Stimulated activated CD8-positive, alpha-beta memory T cell treated with anti-CD3 and anti-CD28 coated beads, Interleukin-15, amount 100 ng/mL, for 24 hours (primary cell): Measurements from ENCODE around the gene ATP6V1G2.

Experiments
- DNase-seq: peaks from one replicate; pipeline ENCODE4 v3.0.0-alpha.2; 2020; ENCODE audit warnings: low read depth

Gene ATP6V1G2

DNA sequence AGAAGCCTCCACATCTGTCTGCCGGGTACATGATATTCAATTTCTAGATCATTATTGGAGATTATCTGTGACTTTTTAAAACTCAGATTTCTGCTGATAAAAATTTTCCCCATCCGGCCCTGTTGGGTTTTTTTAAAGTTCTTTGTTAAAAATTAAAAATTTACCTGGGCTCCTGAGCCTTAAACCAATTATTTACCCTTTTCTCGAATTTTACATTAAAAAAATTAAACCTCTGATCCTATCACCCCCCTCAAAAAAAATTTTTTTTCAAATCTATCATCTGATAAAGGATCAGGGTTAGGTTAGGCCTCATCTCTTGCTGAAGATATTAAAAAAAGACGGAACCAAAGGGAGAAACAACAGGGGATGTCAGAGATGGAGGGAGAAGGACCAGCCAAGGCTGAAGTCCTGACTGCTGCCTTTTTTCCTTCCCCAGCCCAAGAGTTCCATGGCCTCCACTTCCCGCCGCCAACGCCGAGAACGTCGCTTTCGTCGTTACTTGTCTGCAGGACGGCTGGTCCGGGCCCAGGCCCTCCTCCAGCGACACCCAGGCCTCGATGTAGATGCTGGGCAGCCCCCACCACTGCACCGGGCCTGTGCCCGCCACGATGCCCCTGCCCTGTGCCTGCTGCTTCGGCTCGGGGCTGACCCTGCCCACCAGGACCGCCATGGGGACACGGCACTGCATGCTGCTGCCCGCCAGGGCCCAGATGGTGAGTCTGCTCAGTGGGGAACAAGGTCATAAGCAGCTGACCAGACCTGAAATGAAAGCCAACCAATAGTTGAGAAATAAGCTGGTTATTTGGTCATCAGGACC is 1.5 kb upstream of the ATP6V1G2 start:
- no peak for DNase-seq

- DNase-seq: peak; percentile 71
Measured at GRCh38 chr6:31546958-31547726, 734 bp upstream of the ATP6V1G2 start, which contains the start of gene NFKBIL1. TSS of gene NFKBIL1 (plus strand) at chr6:31547608. CDS start at chr6:31547695, 87 bp downstream.

- no peak for DNase-seq
Measured at GRCh38 chr6:31545291-31545690, 1.1 kb downstream of the ATP6V1G2 start.

- no peak for DNase-seq
Measured at GRCh38 chr6:31544676-31545075, 1.7 kb downstream of the ATP6V1G2 start.

DNA sequence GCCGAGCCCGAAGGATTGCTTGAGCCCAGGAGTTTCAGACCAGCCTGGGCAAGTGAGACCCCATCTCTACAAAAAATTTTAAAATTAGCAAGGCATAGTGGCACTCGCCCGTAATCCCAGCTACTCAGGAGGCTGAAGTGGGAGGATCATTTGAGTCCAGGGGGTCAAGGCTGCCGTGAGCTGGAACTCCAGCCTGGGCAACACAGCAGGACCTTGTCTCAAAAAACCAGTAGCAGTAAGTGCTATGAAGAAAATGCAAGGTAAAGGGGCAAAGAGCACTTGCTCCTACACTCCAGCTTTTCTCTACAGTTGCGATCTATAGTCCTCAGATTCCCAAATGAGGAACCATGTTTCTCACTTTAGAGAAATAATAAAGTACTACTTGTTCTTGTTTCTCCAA is 2.8 kb downstream of the ATP6V1G2 start:
- DNase-seq: no peak

- DNase-seq: peak; percentile 73
Measured at GRCh38 chr6:31541658-31542521, 4.5 kb downstream of the ATP6V1G2 start, which contains the start of gene DDX39B. TSS of gene DDX39B (minus strand) at chr6:31542003. CDS start at chr6:31540532, 1,471 bp downstream.

DNA sequence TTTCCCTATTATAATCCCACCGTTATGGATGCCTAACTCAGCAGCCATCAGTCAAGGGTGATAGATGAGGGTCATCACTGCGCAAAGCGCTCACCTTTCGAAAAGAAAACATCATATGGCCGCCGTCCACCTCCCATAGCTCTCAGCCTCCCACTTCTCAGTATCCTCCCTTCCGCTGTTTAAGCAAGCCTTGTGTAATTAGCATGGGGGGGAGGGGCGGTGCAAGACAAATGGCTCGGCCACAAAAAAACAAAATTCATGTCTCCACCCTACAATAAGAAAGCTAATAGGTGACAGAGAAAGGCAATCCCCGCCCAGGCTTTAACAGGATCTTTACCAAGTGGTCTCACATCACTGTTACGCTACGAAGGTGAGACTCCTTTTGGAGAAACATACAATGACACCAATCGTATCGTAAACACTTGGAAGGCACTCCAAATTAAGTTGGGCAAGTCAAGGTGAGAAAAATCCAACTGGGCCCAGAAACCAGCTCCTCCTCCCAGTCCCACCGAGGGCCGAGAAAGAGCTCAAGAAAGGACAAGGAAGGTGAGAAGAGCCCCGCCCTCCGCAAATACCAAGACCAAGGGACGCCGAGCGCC is 5.2 kb downstream of the ATP6V1G2 start:
- no peak for DNase-seq

DNA sequence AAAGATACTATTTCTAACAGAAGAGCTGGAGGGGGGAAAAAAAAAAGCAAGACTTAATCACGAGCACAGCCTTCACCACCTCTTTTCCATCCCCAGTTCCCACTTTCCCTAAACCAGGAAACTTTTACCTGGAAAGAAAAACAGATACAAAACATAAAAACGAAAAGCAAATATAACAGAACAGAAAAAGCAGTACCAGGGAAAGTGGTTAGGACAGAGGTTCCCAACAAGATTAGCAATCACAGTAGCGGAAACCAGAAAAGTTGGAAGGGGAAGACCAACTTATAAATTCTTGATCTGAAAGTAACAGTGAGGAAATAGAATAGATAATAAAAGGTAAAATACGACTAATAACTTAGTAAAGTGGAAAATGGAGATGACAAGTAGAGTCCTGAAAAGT is 5.8 kb downstream of the ATP6V1G2 start:
- no peak for DNase-seq

GRCh38 chr6:31538805-31539400 is 7.5 kb downstream of the ATP6V1G2 start:
- DNase-seq: no peak

DNA sequence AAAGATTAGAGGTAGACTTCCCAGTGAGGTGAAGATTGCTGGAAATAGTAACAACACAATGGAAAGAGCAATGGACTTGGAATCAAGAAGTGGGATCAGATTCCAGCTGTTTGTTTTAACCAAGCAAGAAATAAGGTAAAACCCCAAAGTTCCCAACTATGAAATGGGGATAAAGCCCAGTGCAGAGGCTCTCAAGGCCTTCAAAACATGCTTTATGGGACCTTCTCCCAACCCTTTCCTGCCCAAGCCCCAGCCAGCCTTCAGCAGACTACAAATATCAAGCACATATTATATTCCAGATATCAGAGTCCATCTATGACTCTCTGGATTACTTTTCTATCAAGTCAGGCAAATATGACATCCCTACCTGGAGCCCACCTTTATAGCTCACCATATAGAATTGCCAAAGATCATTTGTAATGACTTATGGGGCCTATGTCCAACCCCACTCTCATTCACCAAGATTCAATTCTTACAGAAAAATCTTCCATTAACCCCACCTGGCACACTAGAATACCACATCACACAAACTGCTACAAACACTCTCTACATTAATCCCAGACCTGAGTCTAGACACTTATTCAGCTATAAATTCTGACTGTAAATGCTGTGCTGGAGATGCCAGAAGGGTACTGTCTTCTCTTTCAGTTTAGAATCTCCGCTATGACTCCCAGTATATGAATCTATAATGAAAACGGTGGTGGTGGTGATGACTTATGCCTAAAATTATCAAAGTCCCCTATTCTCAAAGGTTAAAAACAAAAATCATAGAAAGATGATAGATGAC is 10.7 kb downstream of the ATP6V1G2 start:
- no peak for DNase-seq

DNA sequence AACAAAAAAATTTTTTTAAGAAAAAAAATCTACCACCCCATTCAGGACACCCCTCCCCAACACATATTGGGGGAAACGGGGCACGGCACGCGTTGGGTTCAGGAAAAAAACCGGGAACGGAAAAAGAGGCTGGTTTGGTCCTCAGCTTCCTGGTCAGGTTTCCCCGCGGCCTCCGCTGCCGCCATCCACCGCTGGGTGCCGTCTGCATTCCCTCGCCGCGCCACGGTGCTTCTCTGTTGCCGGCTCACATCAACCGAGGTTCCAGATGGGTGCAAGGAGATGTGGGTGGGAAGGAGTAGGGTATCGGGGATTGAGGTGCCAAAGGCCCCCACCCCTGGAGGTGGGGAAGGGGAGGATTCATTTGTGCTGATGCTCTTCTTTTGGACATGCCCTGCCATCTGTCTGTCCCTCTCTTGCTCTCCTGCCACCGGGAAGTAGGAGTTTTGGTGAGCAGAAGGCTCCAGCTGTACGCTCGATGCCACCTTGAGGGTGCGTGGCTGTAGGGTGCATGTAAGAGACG is 11.8 kb downstream of the ATP6V1G2 start:
- DNase-seq: no peak

GRCh38 chr6:31534011-31534410 is 12.4 kb downstream of the ATP6V1G2 start:
- no peak for DNase-seq

- no peak for DNase-seq
Measured at GRCh38 chr6:31533455-31533841, 13.0 kb downstream of the ATP6V1G2 start.

- DNase-seq: no peak
Measured at GRCh38 chr6:31532644-31533454, 13.6 kb downstream of the ATP6V1G2 start.

- no peak for DNase-seq
Measured at GRCh38 chr6:31531771-31532643, 14.4 kb downstream of the ATP6V1G2 start.

- DNase-seq: no peak
Measured at GRCh38 chr6:31531162-31531561, 15.2 kb downstream of the ATP6V1G2 start.

DNA sequence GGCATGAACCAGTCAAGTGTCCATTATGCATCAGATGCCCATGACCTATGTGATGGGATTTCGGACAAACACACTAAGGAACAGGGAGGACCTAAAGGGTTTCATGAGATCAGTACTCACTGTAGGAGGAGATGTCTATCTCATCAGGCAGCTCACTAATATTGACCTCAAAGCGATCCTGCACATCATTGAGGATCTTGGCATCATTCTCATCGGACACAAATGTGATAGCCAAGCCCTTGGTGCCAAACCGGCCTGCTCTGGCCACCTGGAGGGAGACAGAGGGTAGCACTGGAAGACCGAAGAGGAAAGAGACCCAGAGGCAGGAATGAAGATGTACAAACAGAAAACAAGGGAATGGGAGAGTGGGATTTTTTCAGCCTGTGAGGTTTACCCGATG is 15.7 kb downstream of the ATP6V1G2 start:
- DNase-seq: no peak
